H1 (cell line): Measurements from ENCODE around the gene OR2T12. TPM values are rescaled to one million over a fixed set of nuclear protein-coding genes. Genes with fewer than 3 reads are reported as not detected.
"Not testable (repeated sequence)": the region's sequence is repeated elsewhere in the genome, so short reads cannot be mapped to it uniquely, and the experiment has no call there.

Experiments used
- CTCF ChIA-PET: fragments of 300-600 bp; sonication (Branson Sonifier 250); formaldehyde crosslinking; loops from one replicate; lab custom pipeline; 2021; ENCODE audit not compliant: partially characterized antibody; lab: Charles Lee
- POLR2A ChIA-PET: fragments of 300-600 bp; sonication (Branson Sonifier 250); formaldehyde crosslinking; loops from one replicate; lab custom pipeline; 2021; ENCODE audit warnings: inconsistent platforms; ENCODE audit not compliant: partially characterized antibody; lab: Charles Lee
- DNase-seq, 2 experiments: peaks; one replicate each; pipeline versions ENCODE4 v3.0.0 to v3.0.0-alpha.2; 2010 to 2022; ENCODE audit warnings: low spot score in 2 of 2, low read depth in 1 of 2, mixed read lengths in 1 of 2
- FAIRE-seq: peaks from 2 replicates; lab custom pipeline; 2011; peaks lifted over from hg19 to GRCh38; lab: Jason Lieb, UNC
- H2AFZ ChIP-seq: 2 replicates; pipeline ENCODE4 v1.8.1; 2012; ENCODE audit warnings: low read length, inconsistent platforms
- H2AK5ac ChIP-seq: 2 replicates; pipeline ENCODE4 v1.6.1; 2013; ENCODE audit warnings: low read depth, low read length
- H2BK120ac ChIP-seq: replicated peaks from 2 replicates; pipeline ENCODE3; 2013; ENCODE audit warnings: low read depth, low read length, inconsistent platforms
- H2BK12ac ChIP-seq: 2 replicates; pipeline ENCODE4 v1.6.1; 2013; ENCODE audit warnings: low read depth, low read length
- H2BK15ac ChIP-seq: 2 replicates; pipeline ENCODE4 v1.6.1; 2013; ENCODE audit warnings: low read length
- H2BK20ac ChIP-seq: 2 replicates; pipeline ENCODE4 v1.6.1; 2013; ENCODE audit warnings: low read length
- H2BK5ac ChIP-seq: 2 replicates; pipeline ENCODE4 v1.6.1; 2013; ENCODE audit warnings: low read depth, low read length
- H3K14ac ChIP-seq: 2 replicates; pipeline ENCODE4 v1.6.1; 2013; ENCODE audit warnings: inconsistent platforms; ENCODE audit not compliant: insufficient read length
- H3K18ac ChIP-seq: 2 replicates; pipeline ENCODE4 v1.6.1; 2013; ENCODE audit warnings: low read length; ENCODE audit errors: extremely low read depth
- H3K23ac ChIP-seq: 2 replicates; pipeline ENCODE4 v1.6.1; 2013; ENCODE audit warnings: inconsistent platforms; ENCODE audit not compliant: insufficient read length
- H3K23me2 ChIP-seq: 2 replicates; pipeline ENCODE4 v1.6.1; 2013; ENCODE audit warnings: low read depth, low read length
- H3K27ac ChIP-seq: 2 replicates; pipeline ENCODE4 v1.6.1; 2011; ENCODE audit warnings: low read depth, low read length, inconsistent platforms
- H3K27me3 ChIP-seq, 4 experiments: replicated peaks in 1 of 4; 1 replicate in 1 of 4; 2 replicates in 3 of 4; pipeline versions ENCODE4 v1.6.1 to v1.8.1; 2011 to 2013; ENCODE audit warnings: low read length in 3 of 4, mild to moderate bottlenecking in 3 of 4, inconsistent platforms in 2 of 4, mixed read lengths in 2 of 4, moderate library complexity in 1 of 4; ENCODE audit not compliant: control insufficient read depth in 3 of 4, insufficient read depth in 3 of 4; ENCODE audit errors: extremely low read depth in 1 of 4
- H3K36me3 ChIP-seq, 4 experiments: 2 replicates each; pipeline versions ENCODE4 v1.6.1 to v1.8.1; 2011 to 2013; ENCODE audit warnings: mild to moderate bottlenecking in 4 of 4, low read length in 3 of 4, moderate library complexity in 2 of 4, control low read depth in 1 of 4, inconsistent platforms in 1 of 4; ENCODE audit not compliant: insufficient read depth in 4 of 4, control insufficient read depth in 2 of 4
- H3K4ac ChIP-seq: replicated peaks from 2 replicates; pipeline ENCODE3; 2013; ENCODE audit warnings: low read length, low read depth, mixed read lengths, inconsistent platforms; ENCODE audit not compliant: insufficient read length
- H3K4me1 ChIP-seq, 4 experiments: replicated peaks in 1 of 4; 1 replicate in 1 of 4; 2 replicates in 3 of 4; pipeline versions ENCODE4 v1.6.1 to v1.8.1; 2011 to 2013; ENCODE audit warnings: low read length in 3 of 4, inconsistent platforms in 2 of 4, mixed read lengths in 1 of 4; ENCODE audit not compliant: insufficient read depth in 4 of 4, control insufficient read depth in 3 of 4
- H3K4me2 ChIP-seq, 2 experiments: 2 replicates each; pipeline versions ENCODE4 v1.6.1 to v1.8.1; 2011 to 2013; ENCODE audit warnings: low read depth in 2 of 2, low read length in 2 of 2, control low read depth in 1 of 2, inconsistent platforms in 1 of 2, mild to moderate bottlenecking in 1 of 2; ENCODE audit not compliant: insufficient read depth in 1 of 2
- H3K4me3 ChIP-seq, 4 experiments: fragments of 200-600, 300-600 bp in 1 of 4; sonication (generic), shearing (Covaris generic), sonication (Bioruptor Twin) in 1 of 4; 2 replicates each; pipeline versions ENCODE4 v1.5.1 to v1.8.1; 2011 to 2016; ENCODE audit warnings: low read length in 4 of 4, low read depth in 3 of 4, control low read depth in 2 of 4, inconsistent platforms in 2 of 4, mild to moderate bottlenecking in 2 of 4, mixed read lengths in 1 of 4, moderate library complexity in 1 of 4; ENCODE audit not compliant: insufficient read depth in 2 of 4; ENCODE audit errors: extremely low read depth in 1 of 4
- H3K56ac ChIP-seq: replicated peaks from 2 replicates; pipeline ENCODE3; 2013; ENCODE audit warnings: low read depth, mild to moderate bottlenecking, mixed read lengths, low read length, inconsistent platforms; ENCODE audit not compliant: insufficient read length
- H3K79me1 ChIP-seq: 2 replicates; pipeline ENCODE4 v1.6.1; 2013; ENCODE audit warnings: low read depth, low read length, control low read depth
- H3K79me2 ChIP-seq, 2 experiments: 2 replicates each; pipeline versions ENCODE4 v1.6.1 to v1.8.1; 2012 to 2013; ENCODE audit warnings: low read length in 2 of 2, mild to moderate bottlenecking in 2 of 2, inconsistent platforms in 1 of 2; ENCODE audit not compliant: insufficient read depth in 2 of 2, control insufficient read depth in 1 of 2
- H3K9ac ChIP-seq, 4 experiments: replicated peaks in 1 of 4; 1 replicate in 1 of 4; 2 replicates in 3 of 4; pipeline versions ENCODE4 v1.6.1 to v1.8.1; 2011 to 2013; ENCODE audit warnings: low read depth in 3 of 4, low read length in 3 of 4, control low read depth in 2 of 4, mild to moderate bottlenecking in 2 of 4, moderate library complexity in 2 of 4, inconsistent platforms in 1 of 4; ENCODE audit errors: extremely low read depth in 1 of 4
- H3K9me3 ChIP-seq, 2 experiments: 2 replicates each; pipeline versions ENCODE4 v1.6.1 to v1.8.1; 2012 to 2013; ENCODE audit warnings: mild to moderate bottlenecking in 2 of 2, moderate library complexity in 2 of 2, control low read depth in 1 of 2, inconsistent platforms in 1 of 2, low read depth in 1 of 2, low read length in 1 of 2, mixed read lengths in 1 of 2; ENCODE audit not compliant: insufficient read depth in 2 of 2
- H4K20me1 ChIP-seq, 2 experiments: replicated peaks in 1 of 2; 2 replicates each; pipeline versions ENCODE3 to v1.8.1; 2011 to 2013; ENCODE audit warnings: inconsistent platforms in 2 of 2, low read length in 2 of 2, mild to moderate bottlenecking in 1 of 2; ENCODE audit not compliant: insufficient read depth in 2 of 2, control insufficient read depth in 1 of 2
- H4K5ac ChIP-seq: 2 replicates; pipeline ENCODE4 v1.6.1; 2013; ENCODE audit warnings: low read length, low read depth, mixed read lengths, inconsistent platforms; ENCODE audit not compliant: insufficient read length
- H4K8ac ChIP-seq: 2 replicates; pipeline ENCODE4 v1.8.0; 2013; ENCODE audit warnings: mild to moderate bottlenecking, moderate library complexity, low read length, inconsistent platforms; ENCODE audit not compliant: insufficient read depth; ENCODE audit errors: extremely low read depth
- H4K91ac ChIP-seq: replicated peaks from 2 replicates; pipeline ENCODE3; 2013; ENCODE audit warnings: low read length, mixed read lengths, inconsistent platforms; ENCODE audit not compliant: insufficient read length
- CTCF ChIP-seq, 3 experiments: IDR thresholded peaks; 1 replicate in 2 of 3; 2 replicates in 1 of 3; pipeline versions ENCODE4 v1.5.1 to v1.6.1; 2011; ENCODE audit warnings: low read length in 3 of 3, mild to moderate bottlenecking in 3 of 3, inconsistent platforms in 2 of 3, low read depth in 1 of 3, moderate library complexity in 1 of 3; ENCODE audit not compliant: insufficient read depth in 1 of 3; ENCODE audit errors: control extremely low read depth in 1 of 3
- JUN ChIP-seq: IDR thresholded peaks from 2 replicates; pipeline ENCODE4 v1.6.1; 2011; ENCODE audit warnings: low read depth, mild to moderate bottlenecking, improper control_type of control experiment, low read length
- RBBP5 ChIP-seq: IDR thresholded peaks from 2 replicates; pipeline ENCODE4 v1.7.1; 2012; ENCODE audit warnings: low read depth, mild to moderate bottlenecking, inconsistent platforms, low read length, moderate library complexity, borderline replicate concordance
- SIX5 ChIP-seq: IDR thresholded peaks from 2 replicates; pipeline ENCODE4 v1.6.1; 2011; ENCODE audit warnings: mild to moderate bottlenecking, low read depth, low read length
- WGBS, 2 experiments: shearing (Covaris generic) in 1 of 2; methylation state at CpG; one replicate each; pipeline versions ENCODE4 v1.1.6 to v1.1.7; 2013 to 2015; ENCODE audit warnings: low lambda C conversion rate in 2 of 2, mixed read lengths in 2 of 2, inconsistent platforms in 1 of 2, low coverage in 1 of 2, missing lambda C conversion rate in 1 of 2; ENCODE audit not compliant: insufficient replicate concordance in 2 of 2, insufficient coverage in 1 of 2, insufficient read length in 1 of 2; ENCODE audit errors: extremely low coverage in 1 of 2, missing lambda C conversion rate in 1 of 2; 5-methylcytosine and 5-hydroxymethylcytosine counted together
- polyA plus RNA-seq, 7 experiments: library from polyadenylated mRNA; depleted of rRNA in 3 of 7; stranded (reverse) in 5 of 7; unstranded in 2 of 7; fragments of >200 nt in 5 of 7; fragments of 200-250 nt in 2 of 7; gene quantifications; 1 replicate in 5 of 7; 2 replicates in 1 of 7; 4 replicates in 1 of 7; pipeline versions ENCODE4 v1.2.1 to v1.2.3, GENCODE V29; 2011 to 2013; ENCODE audit warnings: missing spikeins in 2 of 7, mixed read lengths in 2 of 7
- total RNA-seq: library from RNA; stranded (reverse); fragmentation: NEBNext Ultra II Directional; extraction: Animal tissue kit (Norgen Biotek cat#: 25700); gene quantifications from 2 replicates; pipeline ENCODE4 v1.2.1, GENCODE V29; 2021

The OR2T12 gene
- total and polyA plus RNA-seq, 2 of the 8 experiments (the other 6 are each of a cell fraction or from before 2014, with no cell fraction given) = not detected

- TF ChIP-seq CTCF (IDR thresholded peaks at IDR 0.05; ENCODE audit: control extremely low read depth in 1 of 3, insufficient read depth in 1 of 3, low read depth in 1 of 3, low read length in 3 of 3) = no peak
- TF ChIP-seq JUN = no peak
- TF ChIP-seq SIX5 = no peak
- TF ChIP-seq RBBP5 = no peak
Measured at GRCh38 chr1:248316796-248317195, 13.6 kb upstream of the OR2T12 start (continued).

GRCh38 chr1:248306740-248307139, 3.5 kb upstream of the OR2T12 start:
- H2BK5ac ChIP-seq, H4K91ac ChIP-seq, H2BK15ac ChIP-seq, H2AK5ac ChIP-seq, H3K9ac ChIP-seq, H3K18ac ChIP-seq, H3K27me3 ChIP-seq, H3K79me1 ChIP-seq, H4K5ac ChIP-seq, H3K23ac ChIP-seq, DNase-seq, H2BK20ac ChIP-seq, H3K4me3 ChIP-seq, H3K36me3 ChIP-seq, H3K56ac ChIP-seq, H3K4me1 ChIP-seq, H4K20me1 ChIP-seq, H2BK120ac ChIP-seq, H3K14ac ChIP-seq, H3K4ac ChIP-seq, POLR2A ChIA-PET, H3K79me2 ChIP-seq, H2BK12ac ChIP-seq, H2AFZ ChIP-seq, H4K8ac ChIP-seq, H3K4me2 ChIP-seq, FAIRE-seq, H3K23me2 ChIP-seq, H3K27ac ChIP-seq: not testable (repeated sequence)
- CTCF ChIA-PET = interaction anchor here (0.7 kb wide), 1 partner anchor 9 kb away, joined by 3 read pairs; no protein-coding TSS in a partner anchor
- H3K9me3 ChIP-seq = peaks cover 45 to 47% of the 10 kb centered on the region in 2 experiments
- WGBS, 2 experiments = 84% methylated on average over 8 of the region's 15 CpGs; no CpG with 5 or more reads in 1 of the 2 experiments
